H1 (cell line): ENCODE measurements around the gene NTMT1. TPM values are rescaled to one million over a fixed set of nuclear protein-coding genes. Genes with fewer than 3 reads are reported as not detected.

Experiments
- CTCF ChIA-PET: fragments of 300-600 bp; sonication (Branson Sonifier 250); formaldehyde crosslinking; loops from one replicate; lab custom pipeline; 2021; ENCODE audit not compliant: partially characterized antibody; lab: Charles Lee
- POLR2A ChIA-PET: fragments of 300-600 bp; sonication (Branson Sonifier 250); formaldehyde crosslinking; loops from one replicate; lab custom pipeline; 2021; ENCODE audit warnings: inconsistent platforms; ENCODE audit not compliant: partially characterized antibody; lab: Charles Lee
- DNase-seq, 2 experiments: peaks; one replicate each; pipeline versions ENCODE4 v3.0.0 to v3.0.0-alpha.2; 2010 to 2022; ENCODE audit warnings: low spot score in 2 of 2, low read depth in 1 of 2, mixed read lengths in 1 of 2
- FAIRE-seq: peaks from 2 replicates; lab custom pipeline; 2011; peaks lifted over from hg19 to GRCh38; lab: Jason Lieb, UNC
- H2AFZ ChIP-seq: 2 replicates; pipeline ENCODE4 v1.8.1; 2012; ENCODE audit warnings: low read length, inconsistent platforms
- H2AK5ac ChIP-seq: 2 replicates; pipeline ENCODE4 v1.6.1; 2013; ENCODE audit warnings: low read depth, low read length
- H2BK120ac ChIP-seq: replicated peaks from 2 replicates; pipeline ENCODE3; 2013; ENCODE audit warnings: low read depth, low read length, inconsistent platforms
- H2BK12ac ChIP-seq: 2 replicates; pipeline ENCODE4 v1.6.1; 2013; ENCODE audit warnings: low read depth, low read length
- H2BK15ac ChIP-seq: 2 replicates; pipeline ENCODE4 v1.6.1; 2013; ENCODE audit warnings: low read length
- H2BK20ac ChIP-seq: 2 replicates; pipeline ENCODE4 v1.6.1; 2013; ENCODE audit warnings: low read length
- H2BK5ac ChIP-seq: 2 replicates; pipeline ENCODE4 v1.6.1; 2013; ENCODE audit warnings: low read depth, low read length
- H3K14ac ChIP-seq: 2 replicates; pipeline ENCODE4 v1.6.1; 2013; ENCODE audit warnings: inconsistent platforms; ENCODE audit not compliant: insufficient read length
- H3K18ac ChIP-seq: 2 replicates; pipeline ENCODE4 v1.6.1; 2013; ENCODE audit warnings: low read length; ENCODE audit errors: extremely low read depth
- H3K23ac ChIP-seq: 2 replicates; pipeline ENCODE4 v1.6.1; 2013; ENCODE audit warnings: inconsistent platforms; ENCODE audit not compliant: insufficient read length
- H3K23me2 ChIP-seq: 2 replicates; pipeline ENCODE4 v1.6.1; 2013; ENCODE audit warnings: low read depth, low read length
- H3K27ac ChIP-seq: 2 replicates; pipeline ENCODE4 v1.6.1; 2011; ENCODE audit warnings: low read depth, low read length, inconsistent platforms
- H3K27me3 ChIP-seq, 4 experiments: replicated peaks in 1 of 4; 1 replicate in 1 of 4; 2 replicates in 3 of 4; pipeline versions ENCODE4 v1.6.1 to v1.8.1; 2011 to 2013; ENCODE audit warnings: low read length in 3 of 4, mild to moderate bottlenecking in 3 of 4, inconsistent platforms in 2 of 4, mixed read lengths in 2 of 4, moderate library complexity in 1 of 4; ENCODE audit not compliant: control insufficient read depth in 3 of 4, insufficient read depth in 3 of 4; ENCODE audit errors: extremely low read depth in 1 of 4
- H3K36me3 ChIP-seq, 4 experiments: 2 replicates each; pipeline versions ENCODE4 v1.6.1 to v1.8.1; 2011 to 2013; ENCODE audit warnings: mild to moderate bottlenecking in 4 of 4, low read length in 3 of 4, moderate library complexity in 2 of 4, control low read depth in 1 of 4, inconsistent platforms in 1 of 4; ENCODE audit not compliant: insufficient read depth in 4 of 4, control insufficient read depth in 2 of 4
- H3K4ac ChIP-seq: replicated peaks from 2 replicates; pipeline ENCODE3; 2013; ENCODE audit warnings: low read length, low read depth, mixed read lengths, inconsistent platforms; ENCODE audit not compliant: insufficient read length
- H3K4me1 ChIP-seq, 4 experiments: replicated peaks in 1 of 4; 1 replicate in 1 of 4; 2 replicates in 3 of 4; pipeline versions ENCODE4 v1.6.1 to v1.8.1; 2011 to 2013; ENCODE audit warnings: low read length in 3 of 4, inconsistent platforms in 2 of 4, mixed read lengths in 1 of 4; ENCODE audit not compliant: insufficient read depth in 4 of 4, control insufficient read depth in 3 of 4
- H3K4me2 ChIP-seq, 2 experiments: 2 replicates each; pipeline versions ENCODE4 v1.6.1 to v1.8.1; 2011 to 2013; ENCODE audit warnings: low read depth in 2 of 2, low read length in 2 of 2, control low read depth in 1 of 2, inconsistent platforms in 1 of 2, mild to moderate bottlenecking in 1 of 2; ENCODE audit not compliant: insufficient read depth in 1 of 2
- H3K4me3 ChIP-seq, 4 experiments: fragments of 200-600, 300-600 bp in 1 of 4; sonication (generic), shearing (Covaris generic), sonication (Bioruptor Twin) in 1 of 4; 2 replicates each; pipeline versions ENCODE4 v1.5.1 to v1.8.1; 2011 to 2016; ENCODE audit warnings: low read length in 4 of 4, low read depth in 3 of 4, control low read depth in 2 of 4, inconsistent platforms in 2 of 4, mild to moderate bottlenecking in 2 of 4, mixed read lengths in 1 of 4, moderate library complexity in 1 of 4; ENCODE audit not compliant: insufficient read depth in 2 of 4; ENCODE audit errors: extremely low read depth in 1 of 4
- H3K56ac ChIP-seq: replicated peaks from 2 replicates; pipeline ENCODE3; 2013; ENCODE audit warnings: low read depth, mild to moderate bottlenecking, mixed read lengths, low read length, inconsistent platforms; ENCODE audit not compliant: insufficient read length
- H3K79me1 ChIP-seq: 2 replicates; pipeline ENCODE4 v1.6.1; 2013; ENCODE audit warnings: low read depth, low read length, control low read depth
- H3K79me2 ChIP-seq, 2 experiments: 2 replicates each; pipeline versions ENCODE4 v1.6.1 to v1.8.1; 2012 to 2013; ENCODE audit warnings: low read length in 2 of 2, mild to moderate bottlenecking in 2 of 2, inconsistent platforms in 1 of 2; ENCODE audit not compliant: insufficient read depth in 2 of 2, control insufficient read depth in 1 of 2
- H3K9ac ChIP-seq, 4 experiments: replicated peaks in 1 of 4; 1 replicate in 1 of 4; 2 replicates in 3 of 4; pipeline versions ENCODE4 v1.6.1 to v1.8.1; 2011 to 2013; ENCODE audit warnings: low read depth in 3 of 4, low read length in 3 of 4, control low read depth in 2 of 4, mild to moderate bottlenecking in 2 of 4, moderate library complexity in 2 of 4, inconsistent platforms in 1 of 4; ENCODE audit errors: extremely low read depth in 1 of 4
- H3K9me3 ChIP-seq, 2 experiments: 2 replicates each; pipeline versions ENCODE4 v1.6.1 to v1.8.1; 2012 to 2013; ENCODE audit warnings: mild to moderate bottlenecking in 2 of 2, moderate library complexity in 2 of 2, control low read depth in 1 of 2, inconsistent platforms in 1 of 2, low read depth in 1 of 2, low read length in 1 of 2, mixed read lengths in 1 of 2; ENCODE audit not compliant: insufficient read depth in 2 of 2
- H4K20me1 ChIP-seq, 2 experiments: replicated peaks in 1 of 2; 2 replicates each; pipeline versions ENCODE3 to v1.8.1; 2011 to 2013; ENCODE audit warnings: inconsistent platforms in 2 of 2, low read length in 2 of 2, mild to moderate bottlenecking in 1 of 2; ENCODE audit not compliant: insufficient read depth in 2 of 2, control insufficient read depth in 1 of 2
- H4K5ac ChIP-seq: 2 replicates; pipeline ENCODE4 v1.6.1; 2013; ENCODE audit warnings: low read length, low read depth, mixed read lengths, inconsistent platforms; ENCODE audit not compliant: insufficient read length
- H4K8ac ChIP-seq: 2 replicates; pipeline ENCODE4 v1.8.0; 2013; ENCODE audit warnings: mild to moderate bottlenecking, moderate library complexity, low read length, inconsistent platforms; ENCODE audit not compliant: insufficient read depth; ENCODE audit errors: extremely low read depth
- H4K91ac ChIP-seq: replicated peaks from 2 replicates; pipeline ENCODE3; 2013; ENCODE audit warnings: low read length, mixed read lengths, inconsistent platforms; ENCODE audit not compliant: insufficient read length
- WGBS, 2 experiments: shearing (Covaris generic) in 1 of 2; methylation state at CpG; one replicate each; pipeline versions ENCODE4 v1.1.6 to v1.1.7; 2013 to 2015; ENCODE audit warnings: low lambda C conversion rate in 2 of 2, mixed read lengths in 2 of 2, inconsistent platforms in 1 of 2, low coverage in 1 of 2, missing lambda C conversion rate in 1 of 2; ENCODE audit not compliant: insufficient replicate concordance in 2 of 2, insufficient coverage in 1 of 2, insufficient read length in 1 of 2; ENCODE audit errors: extremely low coverage in 1 of 2, missing lambda C conversion rate in 1 of 2; 5-methylcytosine and 5-hydroxymethylcytosine counted together
- polyA plus RNA-seq, 7 experiments: library from polyadenylated mRNA; depleted of rRNA in 3 of 7; stranded (reverse) in 5 of 7; unstranded in 2 of 7; fragments of >200 nt in 5 of 7; fragments of 200-250 nt in 2 of 7; gene quantifications; 1 replicate in 5 of 7; 2 replicates in 1 of 7; 4 replicates in 1 of 7; pipeline versions ENCODE4 v1.2.1 to v1.2.3, GENCODE V29; 2011 to 2013; ENCODE audit warnings: missing spikeins in 2 of 7, mixed read lengths in 2 of 7
- total RNA-seq: library from RNA; stranded (reverse); fragmentation: NEBNext Ultra II Directional; extraction: Animal tissue kit (Norgen Biotek cat#: 25700); gene quantifications from 2 replicates; pipeline ENCODE4 v1.2.1, GENCODE V29; 2021

Gene NTMT1
- total and polyA plus RNA-seq, 2 of the 8 experiments (the other 6 are each of a cell fraction or from before 2014, with no cell fraction given) = 66.8 to 70.2 TPM

DNA sequence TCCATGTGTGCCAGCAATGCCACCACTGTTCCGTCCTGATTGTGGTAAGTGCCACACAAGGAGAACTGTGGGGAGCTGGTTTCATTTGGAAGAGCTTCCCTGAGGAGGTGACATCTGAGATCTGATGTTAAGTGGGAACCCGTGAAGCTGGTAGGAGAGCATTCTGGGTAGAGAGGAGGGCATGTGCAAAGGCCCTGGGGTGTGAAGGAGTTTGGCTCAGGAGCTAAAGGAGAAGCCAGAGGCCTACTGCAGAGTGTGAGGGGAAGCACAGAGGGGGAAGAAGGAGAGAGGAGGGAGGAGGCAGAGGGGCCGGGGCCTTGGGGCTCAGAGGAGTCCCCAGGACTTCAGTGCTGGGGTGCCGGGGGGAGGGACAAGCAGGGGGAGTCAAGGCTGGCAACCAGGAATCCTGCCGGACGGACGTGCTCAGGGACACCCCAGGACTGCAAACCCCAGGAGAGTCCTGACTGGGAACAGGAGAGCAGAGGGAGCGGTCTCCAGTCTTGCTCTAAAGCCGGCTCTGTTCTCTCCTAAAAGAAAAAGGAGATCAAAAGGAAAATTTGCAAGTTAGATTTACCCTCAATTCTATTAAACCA lies 24.8 kb upstream of the NTMT1 start:
- Histone ChIP-seq H2BK12ac (peak overlapping the region; percentile 7; the same call in 1 of the 2 replicates), H2AFZ (no peak overlapping the region), H4K5ac (no peak overlapping the region), H3K79me2 (no peaks in the 10 kb centered on the region), H3K4me1 (peaks cover 0 to 21% (median 15%) of the 10 kb centered on the region in 4 experiments; a peak in 6 of 7 replicates), H3K4me2 (no peak overlapping the region), H3K56ac (no peak overlapping the region), H3K27me3 (peaks cover 0 to 16% (median 11%) of the 10 kb centered on the region in 4 experiments; a peak in 5 of 7 replicates), H3K27ac (no peak overlapping the region), H2BK20ac (no peak overlapping the region), H3K4ac (no peak overlapping the region), H3K9me3 (no peaks in the 10 kb centered on the region), H2BK15ac (peak overlapping the region; percentile 46; the same call in 1 of the 2 replicates), H3K23me2 (peaks cover 10% of the 10 kb centered on the region; the same call in 1 of the 2 replicates), H4K91ac (no peak overlapping the region), H2BK5ac (no peak overlapping the region), H4K20me1 (no peaks in the 10 kb centered on the region), H4K8ac (no peak overlapping the region), H3K23ac (no peak overlapping the region), H3K9ac (no peak overlapping the region), H3K4me3 (no peak overlapping the region), H2BK120ac (no peak overlapping the region), H3K36me3 (no peaks in the 10 kb centered on the region), H2AK5ac (no peak overlapping the region), H3K18ac (no peak overlapping the region), H3K79me1 (no peaks in the 10 kb centered on the region), H3K14ac (no peak overlapping the region)
- WGBS, 2 experiments = 83% methylated on average over 8 of the region's 9 CpGs; no CpG with 5 or more reads in 1 of the 2 experiments
- CTCF ChIA-PET = interaction anchor here (1.6 to 1.9 kb wide), 2 partner anchors 10 to 462 kb away, joined by 4 to 5 read pairs; no protein-coding TSS in a partner anchor
- POLR2A ChIA-PET = interaction anchor here (0.7 to 1.7 kb wide), 5 partner anchors 21 to 423 kb away, joined by 3 to 6 read pairs (median 3); partner anchors contain the start of gene IER5L
- FAIRE-seq = no peak
- DNase-seq = no peak
